ENCODE measurements around the gene APBB2. TPM values are rescaled to one million over a fixed set of nuclear protein-coding genes. Genes with fewer than 3 reads are reported as not detected.
A peak's percentile ranks its signal among the peaks of the same experiment; 100 is the strongest.

Gene APBB2
- total RNA-seq, 4 donors from 2014 or later, result 66.3 to 133 (median 90.2) TPM

GRCh38 chr4:41158756-41159155, 55.6 kb downstream of the APBB2 start:
- Histone ChIP-seq H3K4me1 (peaks cover 0 to 64% (median 0%) of the 10 kb centered on the region in 3 donors), H3K27me3 (no peaks in the 10 kb centered on the region), H3K36me3 (no peaks in the 10 kb centered on the region), H3K27ac (no peak overlapping the region), H3K9me3 (no peaks in the 10 kb centered on the region), H3K4me3 (no peak overlapping the region)
- 93 to 98% methylated on average over 4 to 5 of the region's 5 CpGs for WGBS, 2 donors (ENCODE audit: low coverage in 1 of 2)
- TF ChIP-seq CTCF (IDR thresholded peaks at IDR 0.05), result no peak
- no peak for TF ChIP-seq EP300 (IDR thresholded peaks at IDR 0.05)
- TF ChIP-seq POLR2A (IDR thresholded peaks at IDR 0.05), result no peak
- TF ChIP-seq POLR2AphosphoS5 (IDR thresholded peaks at IDR 0.05), result no peak
- no peak for ATAC-seq

DNA sequence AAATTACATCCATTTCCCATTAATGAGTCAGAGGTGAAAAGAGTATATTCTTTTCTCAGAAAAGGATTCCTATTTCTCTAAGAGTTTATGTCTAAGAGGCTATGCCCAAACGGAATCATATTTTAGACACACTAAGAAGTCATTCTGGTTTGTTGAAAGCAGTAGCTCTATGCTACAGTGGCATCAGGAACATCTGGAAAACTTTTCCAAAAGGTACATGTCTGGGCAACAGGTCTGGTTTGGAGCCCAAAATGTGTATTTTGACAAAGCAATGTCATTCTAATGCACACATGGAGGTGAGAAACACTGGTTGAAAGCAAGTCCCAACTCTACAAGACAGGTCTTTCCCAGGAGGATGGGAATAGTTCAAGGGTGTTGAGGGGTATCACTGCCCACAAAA, 56.1 kb downstream of the APBB2 start:
- WGBS, 2 donors (ENCODE audit: low coverage in 1 of 2), result 50 to 80% methylated on average over 1 of the region's 1 CpG

GRCh38 chr4:41157009-41157408, 57.3 kb downstream of the APBB2 start:
- no peak overlapping the region for H3K27ac ChIP-seq
- peaks cover 0 to 70% (median 0%) of the 10 kb centered on the region in 3 donors for H3K4me1 ChIP-seq
- ATAC-seq, result no peak
- H3K9me3 ChIP-seq, result no peaks in the 10 kb centered on the region
- H3K4me3 ChIP-seq, result no peak overlapping the region
- no peaks in the 10 kb centered on the region for H3K27me3 ChIP-seq
- TF ChIP-seq CTCF (IDR thresholded peaks at IDR 0.05) (no peak), EP300 (IDR thresholded peaks at IDR 0.05) (no peak), POLR2AphosphoS5 (IDR thresholded peaks at IDR 0.05) (no peak), POLR2A (IDR thresholded peaks at IDR 0.05) (no peak)
- 71 to 90% methylated on average over 5 to 6 of the region's 6 CpGs for WGBS, 2 donors (ENCODE audit: low coverage in 1 of 2)
- H3K36me3 ChIP-seq, result no peaks in the 10 kb centered on the region

More for the DNA sequence above, 56.1 kb downstream of the APBB2 start:
- H3K27me3 ChIP-seq, result no peaks in the 10 kb centered on the region
- no peak for TF ChIP-seq POLR2A (IDR thresholded peaks at IDR 0.05)
- TF ChIP-seq POLR2AphosphoS5 (IDR thresholded peaks at IDR 0.05), result no peak
- no peak for TF ChIP-seq EP300 (IDR thresholded peaks at IDR 0.05)
- no peak for TF ChIP-seq CTCF (IDR thresholded peaks at IDR 0.05)
- H3K36me3 ChIP-seq, result no peaks in the 10 kb centered on the region
- no peak overlapping the region for H3K27ac ChIP-seq
- ATAC-seq, result no peak
- peaks cover 0 to 69% (median 0%) of the 10 kb centered on the region in 3 donors for H3K4me1 ChIP-seq
- H3K4me3 ChIP-seq, result no peak overlapping the region
- H3K9me3 ChIP-seq, result no peaks in the 10 kb centered on the region

DNA sequence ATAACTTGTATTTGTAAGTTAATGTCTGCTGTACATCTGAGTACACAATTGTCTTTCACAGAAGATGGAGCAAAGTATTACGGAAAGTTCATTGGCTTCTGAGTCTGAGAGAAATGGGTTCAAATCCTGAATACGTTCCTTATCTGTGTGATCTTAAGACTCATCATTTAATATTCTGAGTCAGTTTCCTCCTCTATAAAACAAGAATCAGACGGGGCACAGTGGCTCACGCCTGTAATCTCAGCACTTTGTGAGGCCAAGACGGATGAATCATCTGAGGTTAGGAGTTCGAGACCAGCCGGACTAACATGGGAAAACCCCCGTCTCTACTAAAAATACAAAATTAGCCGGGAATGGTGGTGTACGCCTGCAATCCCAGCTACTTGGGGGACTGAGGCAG, 57.8 kb downstream of the APBB2 start:
- no peaks in the 10 kb centered on the region for H3K9me3 ChIP-seq
- TF ChIP-seq EP300 (IDR thresholded peaks at IDR 0.05) (no peak), POLR2AphosphoS5 (IDR thresholded peaks at IDR 0.05) (no peak), POLR2A (IDR thresholded peaks at IDR 0.05) (no peak), CTCF (IDR thresholded peaks at IDR 0.05) (no peak)
- no peak overlapping the region for H3K4me3 ChIP-seq
- no peaks in the 10 kb centered on the region for H3K27me3 ChIP-seq
- no peaks in the 10 kb centered on the region for H3K36me3 ChIP-seq
- H3K27ac ChIP-seq, result no peak overlapping the region
- ATAC-seq, result no peak
- 52 to 65% methylated on average over 7 to 10 of the region's 10 CpGs for WGBS, 2 donors (ENCODE audit: low coverage in 1 of 2)
- peaks cover 0 to 70% (median 0%) of the 10 kb centered on the region in 3 donors for H3K4me1 ChIP-seq

DNA sequence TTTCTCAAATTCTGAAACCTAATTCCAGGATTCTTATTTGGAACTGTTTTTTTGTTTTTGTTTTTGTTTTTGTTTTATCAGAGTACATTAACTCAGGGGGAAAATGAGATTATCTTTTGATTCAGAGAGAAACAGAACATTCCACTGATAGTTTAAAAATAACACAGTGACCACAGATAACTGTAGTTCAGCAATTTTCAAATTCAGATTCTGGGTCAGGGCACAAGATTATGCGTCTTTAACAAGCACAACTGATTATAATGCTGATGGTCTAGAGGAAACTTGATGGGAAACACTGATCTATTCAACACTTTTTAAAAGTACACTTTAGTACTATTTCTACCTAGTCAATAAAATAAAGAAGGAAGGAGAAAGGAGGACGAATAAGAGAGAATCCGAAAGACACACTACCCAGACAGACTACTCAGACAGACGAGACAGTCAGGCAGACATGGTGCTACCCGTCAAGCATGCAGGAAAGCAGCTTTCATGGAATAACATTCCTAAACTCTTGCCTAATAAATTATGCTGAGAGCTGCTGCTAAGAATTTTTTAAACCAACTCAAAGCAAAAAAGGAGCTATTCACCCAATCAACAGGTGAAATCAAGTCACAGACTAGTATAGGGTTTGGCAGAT, 59.0 kb downstream of the APBB2 start:
- TF ChIP-seq POLR2AphosphoS5 (IDR thresholded peaks at IDR 0.05) (no peak), POLR2A (IDR thresholded peaks at IDR 0.05) (no peak), CTCF (IDR thresholded peaks at IDR 0.05) (no peak), EP300 (IDR thresholded peaks at IDR 0.05) (no peak)
- WGBS, 2 donors (ENCODE audit: low coverage in 1 of 2), result 55 to 58% methylated on average over 4 of the region's 5 CpGs
- H3K4me3 ChIP-seq, result no peak overlapping the region
- H3K27ac ChIP-seq, result no peak overlapping the region
- peak; percentile 57 for ATAC-seq
- H3K9me3 ChIP-seq, result no peaks in the 10 kb centered on the region
- no peaks in the 10 kb centered on the region for H3K27me3 ChIP-seq
- H3K36me3 ChIP-seq, result no peaks in the 10 kb centered on the region
- H3K4me1 ChIP-seq, result peaks cover 0 to 65% (median 0%) of the 10 kb centered on the region in 3 donors

Data from gastroesophageal sphincter (tissue), 4 donors.